Progenitor cell of endocrine pancreas (in vitro differentiated cells): ENCODE results near the gene IL23R. TPM values are rescaled to one million over a fixed set of nuclear protein-coding genes. Genes with fewer than 3 reads are reported as not detected.

Source experiments
- DNase-seq: peaks from one replicate; pipeline ENCODE4 v3.0.0; 2021; ENCODE audit warnings: low spot score; ENCODE audit not compliant: unreplicated experiment
- H3K27ac Mint-ChIP-seq: 2 replicates; pipeline ENCODE4 v1.8.0; 2021; ENCODE audit warnings: mild to moderate bottlenecking, moderate library complexity, mixed read lengths
- H3K27me3 Mint-ChIP-seq: 2 replicates; pipeline ENCODE4 v1.8.0; 2021; ENCODE audit warnings: mixed read lengths
- H3K36me3 Mint-ChIP-seq: 2 replicates; pipeline ENCODE4 v1.8.0; 2022; ENCODE audit warnings: mixed read lengths; ENCODE audit not compliant: insufficient read depth
- H3K4me1 Mint-ChIP-seq: 2 replicates; pipeline ENCODE4 v1.8.0; 2021; ENCODE audit warnings: low read depth, mixed read lengths
- H3K4me3 Mint-ChIP-seq: 2 replicates; pipeline ENCODE4 v1.8.0; 2021; ENCODE audit warnings: low read depth, mild to moderate bottlenecking, moderate library complexity, mixed read lengths
- H3K9me3 Mint-ChIP-seq: 2 replicates; pipeline ENCODE4 v1.8.0; 2021; ENCODE audit warnings: low read depth, mixed read lengths
- total RNA-seq: library from RNA; stranded (reverse); gene quantifications from 2 replicates; pipeline ENCODE4 v1.2.1, GENCODE V29; 2021
- TF ChIP-seq, protein P1 (sequence below): fragments of 200-600 bp; sonication (generic); IDR thresholded peaks from one replicate; pipeline ENCODE4 v1.5.0; 2021; ENCODE audit warnings: antibody characterized with exemption, mild to moderate bottlenecking; ENCODE audit not compliant: unreplicated experiment

Gene IL23R
- total RNA-seq, 1 donor from 2014 or later = not detected

DNA sequence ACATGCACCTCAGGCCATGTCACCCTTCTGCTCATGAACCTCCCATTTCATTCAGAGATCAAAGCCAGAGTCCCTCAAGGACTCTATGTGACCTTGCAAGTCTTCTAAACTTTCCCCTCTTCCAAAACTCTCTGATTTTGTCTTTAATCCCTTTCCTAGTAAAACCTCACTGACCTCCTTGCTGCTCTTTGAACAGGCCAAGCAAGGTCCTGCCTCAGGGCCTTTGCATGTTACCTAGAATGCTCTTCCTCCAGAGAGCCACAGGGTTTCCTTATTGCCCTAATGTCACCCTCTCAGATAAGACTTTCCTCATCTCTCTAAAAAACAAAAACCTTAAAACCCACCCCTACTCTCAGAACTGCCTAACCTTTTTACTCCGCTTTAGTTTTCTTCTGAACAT lies 26.6 kb downstream of the IL23R start:
- Mint-ChIP-seq H3K9me3 (no peaks in the 10 kb centered on the region), H3K4me1 (no peaks in the 10 kb centered on the region), H3K27ac (no peak overlapping the region), H3K27me3 (peaks cover 6% of the 10 kb centered on the region), H3K4me3 (no peak overlapping the region), H3K36me3 (no peaks in the 10 kb centered on the region)
- TF ChIP-seq, protein P1, sequence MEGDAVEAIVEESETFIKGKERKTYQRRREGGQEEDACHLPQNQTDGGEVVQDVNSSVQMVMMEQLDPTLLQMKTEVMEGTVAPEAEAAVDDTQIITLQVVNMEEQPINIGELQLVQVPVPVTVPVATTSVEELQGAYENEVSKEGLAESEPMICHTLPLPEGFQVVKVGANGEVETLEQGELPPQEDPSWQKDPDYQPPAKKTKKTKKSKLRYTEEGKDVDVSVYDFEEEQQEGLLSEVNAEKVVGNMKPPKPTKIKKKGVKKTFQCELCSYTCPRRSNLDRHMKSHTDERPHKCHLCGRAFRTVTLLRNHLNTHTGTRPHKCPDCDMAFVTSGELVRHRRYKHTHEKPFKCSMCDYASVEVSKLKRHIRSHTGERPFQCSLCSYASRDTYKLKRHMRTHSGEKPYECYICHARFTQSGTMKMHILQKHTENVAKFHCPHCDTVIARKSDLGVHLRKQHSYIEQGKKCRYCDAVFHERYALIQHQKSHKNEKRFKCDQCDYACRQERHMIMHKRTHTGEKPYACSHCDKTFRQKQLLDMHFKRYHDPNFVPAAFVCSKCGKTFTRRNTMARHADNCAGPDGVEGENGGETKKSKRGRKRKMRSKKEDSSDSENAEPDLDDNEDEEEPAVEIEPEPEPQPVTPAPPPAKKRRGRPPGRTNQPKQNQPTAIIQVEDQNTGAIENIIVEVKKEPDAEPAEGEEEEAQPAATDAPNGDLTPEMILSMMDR = no peak
- DNase-seq = no peak

DNA sequence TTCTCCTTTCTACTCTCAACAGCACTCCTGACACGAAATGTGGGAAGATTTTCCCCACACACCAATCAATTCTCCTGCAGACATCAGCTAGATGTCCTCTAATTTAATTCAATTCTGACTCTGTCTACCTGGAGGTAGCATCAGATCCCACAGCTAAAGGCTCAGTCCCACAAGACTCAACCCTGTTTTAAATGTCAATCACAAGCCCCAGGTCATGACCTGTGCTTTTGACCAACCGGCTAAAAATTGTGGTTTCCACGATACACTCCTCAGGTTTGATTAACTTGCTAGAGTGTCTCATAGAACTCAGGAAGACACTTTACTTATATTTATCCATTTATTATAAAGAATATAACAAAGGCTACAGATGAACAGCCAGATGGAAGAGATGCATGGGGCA lies 27.4 kb downstream of the IL23R start:
- no peaks in the 10 kb centered on the region for H3K4me1 Mint-ChIP-seq
- DNase-seq = no peak
- no peaks in the 10 kb centered on the region for H3K9me3 Mint-ChIP-seq
- no peaks in the 10 kb centered on the region for H3K36me3 Mint-ChIP-seq
- no peak overlapping the region for H3K27ac Mint-ChIP-seq
- no peak overlapping the region for H3K4me3 Mint-ChIP-seq
- TF ChIP-seq, protein P1 = no peak
- H3K27me3 Mint-ChIP-seq = peaks cover 6% of the 10 kb centered on the region

DNA sequence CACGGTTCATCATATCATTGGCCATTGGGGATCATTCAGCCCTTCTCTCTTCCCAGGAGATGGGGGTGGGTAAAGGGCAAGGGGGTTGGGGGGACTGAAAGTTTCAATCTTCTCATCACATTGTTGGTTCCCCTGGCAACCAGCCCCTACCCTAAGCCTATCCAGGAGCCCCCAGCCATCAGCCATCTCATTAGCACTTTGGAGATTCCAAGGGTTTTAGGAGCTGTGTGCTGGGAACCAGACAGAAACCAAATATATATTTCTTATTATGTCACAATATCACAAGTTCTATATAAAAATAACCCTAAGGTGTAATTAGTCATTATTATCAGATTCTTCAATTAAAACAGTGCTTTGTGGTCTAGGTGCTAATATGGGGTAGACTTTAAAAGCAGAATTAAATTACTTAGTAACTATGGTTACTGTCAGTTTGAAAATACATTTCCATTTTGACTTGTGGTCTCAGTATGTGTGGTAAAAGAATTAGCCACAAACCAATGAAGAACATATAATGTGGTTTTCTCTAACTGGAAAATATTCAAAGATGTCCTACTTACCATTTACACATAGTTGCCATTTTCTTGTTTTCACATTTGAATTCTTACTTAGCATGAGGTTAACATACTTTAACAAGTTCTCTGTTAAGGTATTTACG lies 28.1 kb downstream of the IL23R start:
- Mint-ChIP-seq H3K27me3 (peaks cover 6% of the 10 kb centered on the region), H3K4me3 (no peak overlapping the region), H3K27ac (no peak overlapping the region), H3K9me3 (no peaks in the 10 kb centered on the region), H3K4me1 (no peaks in the 10 kb centered on the region), H3K36me3 (no peaks in the 10 kb centered on the region)
- TF ChIP-seq, protein P1 = no peak
- no peak for DNase-seq

GRCh38 chr1:67200755-67201154 lies 34.5 kb downstream of the IL23R start:
- Mint-ChIP-seq H3K9me3 (no peaks in the 10 kb centered on the region), H3K27me3 (peaks cover 6% of the 10 kb centered on the region), H3K36me3 (no peaks in the 10 kb centered on the region), H3K4me1 (no peaks in the 10 kb centered on the region), H3K4me3 (no peak overlapping the region), H3K27ac (no peak overlapping the region)
- TF ChIP-seq, protein P1 = no peak
- no peak for DNase-seq

- H3K36me3 Mint-ChIP-seq = no peaks in the 10 kb centered on the region
- H3K4me3 Mint-ChIP-seq = no peak overlapping the region
- DNase-seq = no peak
- H3K27me3 Mint-ChIP-seq = peaks cover 5% of the 10 kb centered on the region
- TF ChIP-seq, protein P1 = no peak
- H3K9me3 Mint-ChIP-seq = no peaks in the 10 kb centered on the region
- H3K4me1 Mint-ChIP-seq = no peaks in the 10 kb centered on the region
- H3K27ac Mint-ChIP-seq = no peak overlapping the region
Measured at GRCh38 chr1:67201891-67202290, 35.6 kb downstream of the IL23R start.
